Transverse colon (tissue), 4 donors: Measurements from ENCODE around the gene FAM193B. TPM values are rescaled to one million over a fixed set of nuclear protein-coding genes. Genes with fewer than 3 reads are reported as not detected.

Experiments used
- DNase-seq: peaks from one replicate; pipeline ENCODE4 v3.0.0-alpha.2; 2019
- H3K27ac ChIP-seq, 4 donors: fragments of 200-600 bp; sonication (generic); 2 replicates each; pipeline ENCODE4 v1.5.1; 2016 to 2018; ENCODE audit warnings: inconsistent platforms in 4 of 4
- H3K27me3 ChIP-seq: fragments of 200-600 bp; sonication (generic); 2 replicates; pipeline ENCODE4 v1.5.1; 2017; ENCODE audit warnings: inconsistent platforms
- H3K36me3 ChIP-seq, 4 donors: fragments of 200-600 bp; sonication (generic); 2 replicates each; pipeline ENCODE4 v1.5.1; 2017 to 2019; ENCODE audit warnings: inconsistent platforms in 4 of 4
- H3K4me1 ChIP-seq, 4 donors: fragments of 200-600 bp; sonication (generic); 2 replicates each; pipeline ENCODE4 v1.5.1; 2017 to 2020; ENCODE audit warnings: inconsistent platforms in 4 of 4
- H3K4me3 ChIP-seq, 4 donors: fragments of 200-600 bp; sonication (generic); 1 replicate in 1 of 4; 2 replicates in 3 of 4; pipeline versions ENCODE4 v1.5.1 to v1.6.1; 2017 to 2019; ENCODE audit warnings: inconsistent platforms in 4 of 4
- H3K9me3 ChIP-seq, 2 donors: fragments of 200-600 bp; sonication (generic); 2 replicates each; pipeline ENCODE4 v1.5.1; 2017 to 2019; ENCODE audit warnings: inconsistent platforms in 2 of 2
- CTCF ChIP-seq, 5 experiments: fragments of 200-600 bp in 3 of 5; fragments of 450-650 bp in 2 of 5; sonication (generic) in 3 of 5; IDR thresholded peaks; 1 replicate in 2 of 5; 2 replicates in 3 of 5; pipeline ENCODE4 v1.5.1; 2016 to 2017; ENCODE audit warnings: antibody characterized with exemption in 5 of 5, inconsistent platforms in 3 of 5, mild to moderate bottlenecking in 2 of 5, moderate library complexity in 1 of 5
- EP300 ChIP-seq: sonication (generic); formaldehyde crosslinking; IDR thresholded peaks from one replicate; pipeline ENCODE4 v1.6.1; 2017; ENCODE audit warnings: antibody characterized with exemption, low read depth
- POLR2A ChIP-seq: fragments of 450-650 bp; IDR thresholded peaks from one replicate; pipeline ENCODE4 v1.6.1; 2016; ENCODE audit warnings: antibody characterized with exemption, mild to moderate bottlenecking, moderate library complexity
- POLR2AphosphoS5 ChIP-seq, 3 donors: sonication (generic); formaldehyde crosslinking; IDR thresholded peaks; one replicate each; pipeline ENCODE4 v1.6.1; 2016; ENCODE audit warnings: antibody characterized with exemption in 3 of 3
- WGBS, 2 donors: methylation state at CpG; one replicate each; pipeline ENCODE4 v1.1.5; 2018; ENCODE audit warnings: low coverage in 1 of 2; 5-methylcytosine and 5-hydroxymethylcytosine counted together
- in situ Hi-C, 4 donors: fragments of 200-750 bp; cut with MboI; loops; one replicate each; pipeline versions ENCODE4 v1.15.0 to v1.15.1; 2017; ENCODE audit warnings: low sequenced_read_pairs in 3 of 4, low pct_ligation_motif_present in 1 of 4, low pct_unique_long_range_greater_than_20kb in 1 of 4
- intact Hi-C: fragments of 100-400 bp; cut with DNase I; formaldehyde crosslinking; loops from one replicate; pipeline ENCODE4 v1.15.1; 2023; ENCODE audit warnings: low total_unique reads
- total RNA-seq, 4 donors: library from RNA; depleted of rRNA; stranded (reverse); fragments of >200 nt; gene quantifications; one replicate each; pipeline ENCODE4 v1.1.0, GENCODE V29; 2016

FAM193B gene
- total RNA-seq, 4 donors from 2014 or later, result 59.7 to 128 (median 63.5) TPM

GRCh38 chr5:177591690-177592009, 37.3 kb upstream of the FAM193B start:
- peaks cover 30% of the 10 kb centered on the region for H3K27me3 ChIP-seq
- 21 to 56% methylated on average over 1 to 8 of the region's 8 CpGs for WGBS, 2 donors
- no peak for TF ChIP-seq EP300
- no peak for TF ChIP-seq POLR2A
- no peak for TF ChIP-seq POLR2AphosphoS5 (IDR thresholded peaks at IDR 0.05)
- TF ChIP-seq CTCF (IDR thresholded peaks at IDR 0.05), result no peak
- in situ Hi-C loops, result no loop called here
- intact Hi-C loops, result no loop called here
- H3K36me3 ChIP-seq, result peaks cover 0 to 28% (median 14%) of the 10 kb centered on the region in 4 donors
- H3K4me1 ChIP-seq, result peaks cover 9 to 16% (median 13%) of the 10 kb centered on the region in 4 donors
- no peak for DNase-seq
- peak overlapping the region in 3 of 4 donors; percentile 82 to 92 (median 87) for H3K27ac ChIP-seq
- no peaks in the 10 kb centered on the region for H3K9me3 ChIP-seq
- peak overlapping the region in 3 of 4 donors; percentile 72 to 88 (median 86) for H3K4me3 ChIP-seq

GRCh38 chr5:177590406-177590805, 36.0 kb upstream of the FAM193B start:
- Histone ChIP-seq H3K4me3 (no peak overlapping the region), H3K4me1 (peaks cover 9 to 16% (median 13%) of the 10 kb centered on the region in 4 donors), H3K27ac (no peak overlapping the region), H3K9me3 (no peaks in the 10 kb centered on the region), H3K36me3 (peaks cover 0 to 18% (median 8%) of the 10 kb centered on the region in 4 donors), H3K27me3 (peaks cover 30% of the 10 kb centered on the region)
- intact Hi-C loops, result no loop called here
- in situ Hi-C loops, result no loop called here
- 60 to 92% methylated on average over 1 of the region's 1 CpG for WGBS, 2 donors
- TF ChIP-seq POLR2A, result no peak
- TF ChIP-seq EP300, result no peak
- TF ChIP-seq POLR2AphosphoS5 (IDR thresholded peaks at IDR 0.05), result no peak
- TF ChIP-seq CTCF (IDR thresholded peaks at IDR 0.05), result no peak
- no peak for DNase-seq

- peaks cover 30% of the 10 kb centered on the region for H3K27me3 ChIP-seq
- no peaks in the 10 kb centered on the region for H3K9me3 ChIP-seq
- TF ChIP-seq POLR2AphosphoS5 (IDR thresholded peaks at IDR 0.05) (no peak), EP300 (no peak), POLR2A (no peak), CTCF (IDR thresholded peaks at IDR 0.05) (no peak)
- H3K27ac ChIP-seq, result no peak overlapping the region
- peaks cover 0 to under 1% (median 0%) of the 10 kb centered on the region in 4 donors for H3K36me3 ChIP-seq
- no peak overlapping the region for H3K4me3 ChIP-seq
- intact Hi-C loops, result no loop called here
- no peak for DNase-seq
- 27 to 31% methylated on average over 3 to 13 of the region's 13 CpGs for WGBS, 2 donors
- in situ Hi-C loops, result no loop called here
- peaks cover 7 to 14% (median 10%) of the 10 kb centered on the region in 4 donors for H3K4me1 ChIP-seq
Observed at GRCh38 chr5:177588413-177588909, 34.1 kb upstream of the FAM193B start.

- no peaks in the 10 kb centered on the region for H3K4me1 ChIP-seq
- H3K36me3 ChIP-seq, result no peaks in the 10 kb centered on the region
- TF ChIP-seq POLR2AphosphoS5 (IDR thresholded peaks at IDR 0.05), result no peak
- no peak for TF ChIP-seq POLR2A
- TF ChIP-seq CTCF (IDR thresholded peaks at IDR 0.05), result no peak
- no peak for TF ChIP-seq EP300
- H3K27ac ChIP-seq, result no peak overlapping the region
- intact Hi-C loops (no loop called here), in situ Hi-C loops (no loop called here)
- H3K9me3 ChIP-seq, result no peaks in the 10 kb centered on the region
- no peak for DNase-seq
- no peak overlapping the region for H3K4me3 ChIP-seq
- H3K27me3 ChIP-seq, result no peaks in the 10 kb centered on the region
- 92 to 97% methylated on average over 4 to 8 of the region's 8 CpGs for WGBS, 2 donors
Observed at GRCh38 chr5:177578316-177578715, 24.0 kb upstream of the FAM193B start.
